ENCODE measurements around the gene FBRSL1.
"Not testable (repeated sequence)": the region's sequence is repeated elsewhere in the genome, so short reads cannot be mapped to it uniquely, and the experiment has no call there.

The FBRSL1 gene

DNA sequence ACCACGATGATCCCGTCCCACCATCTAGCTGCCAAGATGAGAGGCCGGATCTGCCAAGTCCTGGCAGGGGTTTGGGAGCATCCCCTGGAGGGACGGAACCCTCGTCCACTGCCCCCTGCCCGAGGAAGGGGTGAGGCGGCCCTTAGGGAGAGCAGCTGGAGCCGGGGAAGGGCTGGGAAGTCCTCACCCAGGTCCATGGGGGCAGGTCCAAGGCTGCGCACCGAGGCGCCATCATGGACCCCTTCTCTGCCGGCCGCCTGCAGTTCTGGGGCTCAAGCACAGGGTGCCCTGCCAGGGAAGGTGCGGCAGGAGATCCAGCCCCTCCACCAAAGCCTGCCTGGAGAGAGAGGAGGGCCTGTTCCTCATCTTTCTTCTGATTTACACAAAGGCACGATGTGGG is 17.6 kb upstream of the FBRSL1 start:
- no peak overlapping the region for H3K4me3 ChIP-seq (ENCODE audit: low read depth, low read length)
- DNase-seq (ENCODE audit: low read depth), result no peak
- TF ChIP-seq, protein P1, sequence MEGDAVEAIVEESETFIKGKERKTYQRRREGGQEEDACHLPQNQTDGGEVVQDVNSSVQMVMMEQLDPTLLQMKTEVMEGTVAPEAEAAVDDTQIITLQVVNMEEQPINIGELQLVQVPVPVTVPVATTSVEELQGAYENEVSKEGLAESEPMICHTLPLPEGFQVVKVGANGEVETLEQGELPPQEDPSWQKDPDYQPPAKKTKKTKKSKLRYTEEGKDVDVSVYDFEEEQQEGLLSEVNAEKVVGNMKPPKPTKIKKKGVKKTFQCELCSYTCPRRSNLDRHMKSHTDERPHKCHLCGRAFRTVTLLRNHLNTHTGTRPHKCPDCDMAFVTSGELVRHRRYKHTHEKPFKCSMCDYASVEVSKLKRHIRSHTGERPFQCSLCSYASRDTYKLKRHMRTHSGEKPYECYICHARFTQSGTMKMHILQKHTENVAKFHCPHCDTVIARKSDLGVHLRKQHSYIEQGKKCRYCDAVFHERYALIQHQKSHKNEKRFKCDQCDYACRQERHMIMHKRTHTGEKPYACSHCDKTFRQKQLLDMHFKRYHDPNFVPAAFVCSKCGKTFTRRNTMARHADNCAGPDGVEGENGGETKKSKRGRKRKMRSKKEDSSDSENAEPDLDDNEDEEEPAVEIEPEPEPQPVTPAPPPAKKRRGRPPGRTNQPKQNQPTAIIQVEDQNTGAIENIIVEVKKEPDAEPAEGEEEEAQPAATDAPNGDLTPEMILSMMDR (conservative IDR thresholded peaks at IDR 0.05; ENCODE audit: low read depth, low read length), result no peak

DNA sequence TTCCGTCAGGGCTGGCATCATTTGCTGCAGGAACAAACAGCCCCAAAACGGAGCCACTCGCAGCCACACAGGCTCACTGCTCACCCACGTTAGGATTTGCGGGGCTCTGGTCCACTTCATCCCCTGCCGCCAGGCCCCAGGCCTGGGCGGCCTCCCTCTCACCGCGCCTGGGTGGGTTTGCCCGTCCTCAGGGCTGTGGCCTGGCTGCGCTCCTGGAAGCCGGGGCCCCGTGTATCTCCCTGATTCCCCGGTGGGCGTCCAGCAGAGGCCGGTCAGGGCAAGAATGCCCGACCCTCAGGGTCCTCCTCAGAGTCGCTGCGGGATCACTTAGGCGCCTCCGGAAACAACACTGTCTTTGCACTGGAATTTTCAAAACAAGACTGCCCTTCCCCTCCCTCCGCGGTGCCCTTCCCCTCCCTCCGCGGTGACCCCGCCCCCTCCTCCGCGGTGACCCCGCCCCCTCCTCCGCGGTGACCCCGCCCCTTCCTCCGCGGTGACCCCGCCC is 15.7 kb upstream of the FBRSL1 start:
- H3K4me3 ChIP-seq (ENCODE audit: low read depth, low read length), result no peak overlapping the region
- TF ChIP-seq, protein P1 (conservative IDR thresholded peaks at IDR 0.05; ENCODE audit: low read depth, low read length), result no peak
- no peak for DNase-seq (ENCODE audit: low read depth)

DNA sequence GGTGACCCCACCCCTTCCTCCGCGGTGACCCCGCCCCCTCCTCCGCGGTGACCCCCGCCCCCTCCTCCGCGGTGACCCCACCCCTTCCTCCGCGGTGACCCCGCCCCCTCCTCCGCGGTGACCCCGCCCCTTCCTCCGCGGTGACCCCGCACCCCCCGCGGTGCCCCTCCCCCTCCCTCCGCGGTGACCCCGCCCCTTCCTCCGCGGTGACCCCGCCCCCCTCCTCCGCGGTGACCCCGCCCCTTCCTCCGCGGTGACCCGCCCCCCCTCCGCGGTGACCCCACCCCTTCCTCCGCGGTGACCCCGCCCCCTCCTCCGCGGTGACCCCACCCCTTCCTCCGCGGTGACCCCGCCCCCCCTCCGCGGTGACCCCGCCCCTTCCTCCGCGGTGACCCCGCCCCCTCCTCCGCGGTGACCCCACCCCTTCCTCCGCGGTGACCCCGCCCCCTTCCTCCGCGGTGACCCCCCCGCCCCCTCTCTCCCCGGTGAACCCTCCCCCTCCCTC is 15.1 kb upstream of the FBRSL1 start:
- DNase-seq (ENCODE audit: low read depth), result not testable (repeated sequence)

DNA sequence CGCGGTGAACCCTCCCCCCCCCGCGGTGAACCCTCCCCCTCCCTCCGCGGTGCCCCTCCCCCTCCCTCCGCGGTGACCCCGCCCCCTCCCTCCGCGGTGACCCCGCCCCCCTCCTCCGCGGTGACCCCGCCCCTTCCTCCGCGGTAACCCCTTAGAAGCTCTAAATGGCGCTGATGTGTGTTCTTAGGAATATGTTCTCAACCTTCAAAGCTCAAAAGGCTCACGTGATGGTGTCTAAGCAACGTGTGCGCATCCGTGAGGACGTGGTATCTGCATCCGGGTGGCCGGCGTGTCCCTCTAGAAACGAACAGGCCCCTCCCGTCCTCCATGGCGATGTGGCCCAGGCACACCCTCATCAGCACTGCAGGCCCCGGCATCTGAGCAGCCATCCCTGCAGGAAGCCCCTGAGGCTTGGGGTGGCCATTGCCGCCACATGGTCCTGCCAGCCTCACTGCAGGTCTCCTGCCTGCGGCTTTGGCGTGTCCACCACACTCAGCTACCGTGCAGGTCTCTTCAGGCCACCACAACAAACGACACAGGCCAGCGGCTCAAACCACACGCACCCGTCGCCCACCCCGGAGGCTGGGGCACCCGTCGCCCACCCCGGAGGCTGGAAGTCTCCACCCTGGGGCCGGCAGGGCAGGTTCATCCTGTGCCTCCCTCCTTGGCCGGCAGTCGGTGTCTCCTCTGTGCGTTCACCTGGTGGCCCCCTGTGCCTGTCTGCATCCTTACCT is 14.5 kb upstream of the FBRSL1 start:
- no peak for DNase-seq (ENCODE audit: low read depth)
- TF ChIP-seq, protein P1 (conservative IDR thresholded peaks at IDR 0.05; ENCODE audit: low read depth, low read length), result no peak
- H3K4me3 ChIP-seq (ENCODE audit: low read depth, low read length), result no peak overlapping the region

More for the DNA sequence above, 15.1 kb upstream of the FBRSL1 start:
- H3K4me3 ChIP-seq (ENCODE audit: low read depth, low read length), result not testable (repeated sequence)

DNA sequence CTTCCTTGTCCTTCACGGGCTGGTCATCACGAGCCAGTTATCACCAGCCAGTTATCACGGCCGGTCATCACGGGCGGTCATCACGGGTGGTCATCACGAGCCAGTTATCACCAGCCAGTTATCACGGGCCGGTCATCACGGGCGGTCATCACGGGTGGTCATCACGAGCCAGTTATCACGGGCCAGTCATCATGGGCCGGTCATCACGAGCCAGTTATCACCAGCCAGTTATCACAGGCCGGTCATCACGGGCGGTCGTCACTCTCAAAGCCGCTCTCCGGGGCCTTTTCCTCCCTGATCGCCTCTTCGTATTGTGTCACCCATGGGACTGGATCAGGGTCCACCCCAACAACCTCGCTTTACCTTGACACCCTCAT is 13.9 kb upstream of the FBRSL1 start:
- H3K4me3 ChIP-seq (ENCODE audit: low read depth, low read length), result no peak overlapping the region
- no peak for DNase-seq (ENCODE audit: low read depth)
- TF ChIP-seq, protein P1 (conservative IDR thresholded peaks at IDR 0.05; ENCODE audit: low read depth, low read length), result no peak

DNA sequence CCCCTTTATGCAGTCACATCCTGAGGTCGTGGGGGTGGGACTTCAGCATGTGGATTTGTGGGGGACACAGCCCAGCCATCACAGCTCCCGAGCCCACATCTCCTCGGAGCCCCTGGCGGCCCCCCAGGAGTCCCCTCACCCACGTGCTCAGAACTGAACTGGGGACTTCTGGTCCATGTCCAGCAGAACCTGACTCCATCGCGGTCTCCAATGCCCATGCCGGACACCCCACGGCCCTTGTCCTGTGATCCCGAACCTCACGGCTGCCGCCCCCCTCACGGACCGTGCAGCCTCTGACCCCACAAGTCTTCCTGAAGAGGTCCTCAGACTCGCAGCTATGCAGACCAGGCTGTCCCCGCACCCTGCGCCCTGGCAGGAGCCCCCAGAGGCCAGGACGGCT is 13.5 kb upstream of the FBRSL1 start:
- TF ChIP-seq, protein P1 (conservative IDR thresholded peaks at IDR 0.05; ENCODE audit: low read depth, low read length), result no peak
- no peak for DNase-seq (ENCODE audit: low read depth)
- H3K4me3 ChIP-seq (ENCODE audit: low read depth, low read length), result no peak overlapping the region

- DNase-seq (ENCODE audit: low read depth), result no peak
- TF ChIP-seq, protein P1 (conservative IDR thresholded peaks at IDR 0.05; ENCODE audit: low read depth, low read length), result no peak
- no peak overlapping the region for H3K4me3 ChIP-seq (ENCODE audit: low read depth, low read length)
Measured at GRCh38 chr12:132477017-132477702, 12.8 kb upstream of the FBRSL1 start.

Measured in choroid plexus epithelial cell (primary cell).